ENCODE results near the gene SLC18A3.
A peak's percentile ranks its signal among the peaks of the same experiment; 100 is the strongest.

SLC18A3 gene

GRCh38 chr10:49593998-49594397, 16.1 kb upstream of the SLC18A3 start:
- no peaks in the 10 kb centered on the region for H3K79me1 ChIP-seq (ENCODE audit: low read length)
- H3K4me1 ChIP-seq (ENCODE audit: control insufficient read depth, low read depth, low read length), result no peaks in the 10 kb centered on the region
- no peak overlapping the region for H3K27ac ChIP-seq (ENCODE audit: low read depth, low read length)
- no peaks in the 10 kb centered on the region for H3K27me3 ChIP-seq (ENCODE audit: insufficient read depth, low read length, poor library complexity)
- H3K56ac ChIP-seq (ENCODE audit: low read length), result no peak overlapping the region
- no peak overlapping the region for H3K4me2 ChIP-seq (ENCODE audit: low read length)
- H2AK5ac ChIP-seq (ENCODE audit: low read length), result no peak overlapping the region
- whole genome bisulfite sequencing (ENCODE audit: extremely low coverage, insufficient coverage, low lambda C conversion rate), result no CpG with 5 or more reads among the region's 4 CpGs
- H3K23ac ChIP-seq (ENCODE audit: low read length), result no peak overlapping the region
- no peak overlapping the region for H3K4me3 ChIP-seq (ENCODE audit: low read length)
- H3K36me3 ChIP-seq (ENCODE audit: control insufficient read depth, insufficient read depth, low read length), result no peaks in the 10 kb centered on the region
- DNase-seq, result no peak
- no peak overlapping the region for H3K9ac ChIP-seq (ENCODE audit: low read length)
- H2BK5ac ChIP-seq (ENCODE audit: low read length), result no peak overlapping the region
- no peak overlapping the region for H3K4ac ChIP-seq (ENCODE audit: low read depth, low read length)
- H4K8ac ChIP-seq (ENCODE audit: low read depth, low read length), result no peak overlapping the region
- no peaks in the 10 kb centered on the region for H3K79me2 ChIP-seq (ENCODE audit: control insufficient read depth, insufficient read depth, low read length)
- no peak overlapping the region for H2BK120ac ChIP-seq (ENCODE audit: low read depth, low read length)
- H3K18ac ChIP-seq (ENCODE audit: low read length), result no peak overlapping the region
- H2BK15ac ChIP-seq (replicated peaks; ENCODE audit: low read depth), result no peak overlapping the region
- H4K5ac ChIP-seq (ENCODE audit: low read length), result no peak overlapping the region

DNA sequence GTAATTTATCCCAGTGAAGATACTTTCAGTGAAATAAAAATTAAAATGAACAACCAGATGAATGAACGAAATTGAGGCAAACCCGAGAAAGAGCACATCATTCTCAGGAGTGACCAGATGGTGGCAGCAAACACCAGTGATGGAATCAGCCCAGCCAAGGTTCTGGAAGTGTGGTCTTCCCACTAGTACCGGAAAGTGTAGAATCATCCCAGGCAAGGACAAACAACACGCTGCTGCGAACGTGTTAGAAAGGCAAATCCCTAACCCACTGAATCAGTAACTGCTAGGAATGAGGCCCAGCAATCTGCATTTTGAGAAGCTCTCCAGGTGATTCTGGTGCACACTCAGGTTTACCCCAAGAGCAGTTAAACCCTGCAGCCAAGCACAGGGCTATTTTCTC, 15.5 kb upstream of the SLC18A3 start:
- DNase-seq, result peak; percentile 72
- no peak overlapping the region for H3K27ac ChIP-seq (ENCODE audit: low read depth, low read length)
- no peak overlapping the region for H2BK5ac ChIP-seq (ENCODE audit: low read length)
- H2AK5ac ChIP-seq (ENCODE audit: low read length), result no peak overlapping the region
- no peak overlapping the region for H3K4me2 ChIP-seq (ENCODE audit: low read length)
- H3K4me1 ChIP-seq (ENCODE audit: control insufficient read depth, low read depth, low read length), result no peaks in the 10 kb centered on the region
- H2BK120ac ChIP-seq (ENCODE audit: low read depth, low read length), result no peak overlapping the region
- no peaks in the 10 kb centered on the region for H3K36me3 ChIP-seq (ENCODE audit: control insufficient read depth, insufficient read depth, low read length)
- H3K27me3 ChIP-seq (ENCODE audit: insufficient read depth, low read length, poor library complexity), result no peaks in the 10 kb centered on the region
- no peaks in the 10 kb centered on the region for H3K79me2 ChIP-seq (ENCODE audit: control insufficient read depth, insufficient read depth, low read length)
- WGBS (ENCODE audit: extremely low coverage, insufficient coverage, low lambda C conversion rate), result no CpG with 5 or more reads among the region's 6 CpGs
- no peak overlapping the region for H4K8ac ChIP-seq (ENCODE audit: low read depth, low read length)
- no peak overlapping the region for H3K18ac ChIP-seq (ENCODE audit: low read length)
- no peaks in the 10 kb centered on the region for H3K79me1 ChIP-seq (ENCODE audit: low read length)
- no peak overlapping the region for H3K4ac ChIP-seq (ENCODE audit: low read depth, low read length)
- no peak overlapping the region for H3K9ac ChIP-seq (ENCODE audit: low read length)
- H3K4me3 ChIP-seq (ENCODE audit: low read length), result no peak overlapping the region
- no peak overlapping the region for H3K56ac ChIP-seq (ENCODE audit: low read length)
- H2BK15ac ChIP-seq (replicated peaks; ENCODE audit: low read depth), result no peak overlapping the region
- no peak overlapping the region for H4K5ac ChIP-seq (ENCODE audit: low read length)
- H3K23ac ChIP-seq (ENCODE audit: low read length), result no peak overlapping the region

GRCh38 chr10:49595003-49595712, 15.0 kb upstream of the SLC18A3 start:
- no CpG with 5 or more reads among the region's 10 CpGs for WGBS (ENCODE audit: extremely low coverage, insufficient coverage, low lambda C conversion rate)

DNA sequence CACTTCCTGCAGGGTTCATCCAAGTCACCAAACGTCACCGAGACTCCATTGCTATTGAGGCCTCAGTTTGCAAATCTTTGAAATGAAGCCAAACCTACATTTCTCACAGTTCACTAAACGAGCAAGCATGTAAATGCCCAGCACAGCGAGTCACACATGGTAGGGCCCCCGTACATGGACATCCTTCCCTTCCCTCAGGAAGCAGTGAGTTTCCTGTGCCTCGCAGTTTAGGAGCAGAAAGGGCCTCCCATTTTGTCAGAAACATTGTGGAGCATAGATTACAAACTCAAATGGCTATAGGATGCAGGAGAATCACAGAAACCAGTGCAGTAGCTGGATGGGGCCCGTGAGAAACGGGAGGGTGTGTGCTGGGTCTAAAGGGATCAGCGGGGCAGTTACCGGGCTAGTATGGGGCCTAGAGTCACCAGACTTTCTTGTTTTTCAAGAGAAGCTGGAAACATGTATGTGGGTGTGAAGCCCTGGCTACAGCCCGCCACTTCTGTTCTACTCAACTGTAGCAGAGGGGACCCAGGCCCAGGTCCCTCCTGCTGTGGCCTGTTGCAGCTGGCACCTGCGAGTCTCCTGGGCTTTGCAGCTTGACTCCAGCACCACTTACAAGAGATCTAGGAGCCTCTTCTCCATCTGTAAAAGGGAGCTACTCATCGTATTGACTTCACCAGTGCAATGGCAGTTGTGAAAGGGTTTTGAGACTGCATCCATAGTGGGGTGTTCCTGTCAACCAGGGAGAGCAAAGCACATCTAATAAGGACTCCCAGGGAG, 14.2 kb upstream of the SLC18A3 start:
- Histone ChIP-seq H3K4me1 (ENCODE audit: control insufficient read depth, low read depth, low read length) (no peaks in the 10 kb centered on the region), H3K79me1 (ENCODE audit: low read length) (no peaks in the 10 kb centered on the region), H2AK5ac (ENCODE audit: low read length) (no peak overlapping the region), H4K5ac (ENCODE audit: low read length) (no peak overlapping the region), H3K27me3 (ENCODE audit: insufficient read depth, low read length, poor library complexity) (no peaks in the 10 kb centered on the region), H3K79me2 (ENCODE audit: control insufficient read depth, insufficient read depth, low read length) (no peaks in the 10 kb centered on the region), H4K8ac (ENCODE audit: low read depth, low read length) (no peak overlapping the region), H3K4me3 (ENCODE audit: low read length) (no peak overlapping the region), H3K36me3 (ENCODE audit: control insufficient read depth, insufficient read depth, low read length) (no peaks in the 10 kb centered on the region), H3K23ac (ENCODE audit: low read length) (no peak overlapping the region), H2BK5ac (ENCODE audit: low read length) (no peak overlapping the region), H3K27ac (ENCODE audit: low read depth, low read length) (no peak overlapping the region), H3K56ac (ENCODE audit: low read length) (no peak overlapping the region), H2BK15ac (replicated peaks; ENCODE audit: low read depth) (no peak overlapping the region), H3K9ac (ENCODE audit: low read length) (no peak overlapping the region), H3K18ac (ENCODE audit: low read length) (no peak overlapping the region), H3K4ac (ENCODE audit: low read depth, low read length) (no peak overlapping the region), H2BK120ac (ENCODE audit: low read depth, low read length) (no peak overlapping the region), H3K4me2 (ENCODE audit: low read length) (no peak overlapping the region)
- no peak for DNase-seq
- no CpG with 5 or more reads among the region's 13 CpGs for WGBS (ENCODE audit: extremely low coverage, insufficient coverage, low lambda C conversion rate)

More at GRCh38 chr10:49595003-49595712, 15.0 kb upstream of the SLC18A3 start:
- H3K4me2 ChIP-seq (ENCODE audit: low read length), result no peak overlapping the region
- no peak overlapping the region for H3K4me3 ChIP-seq (ENCODE audit: low read length)
- H3K9ac ChIP-seq (ENCODE audit: low read length), result no peak overlapping the region
- no peak overlapping the region for H2AK5ac ChIP-seq (ENCODE audit: low read length)
- no peak for DNase-seq
- no peaks in the 10 kb centered on the region for H3K79me2 ChIP-seq (ENCODE audit: control insufficient read depth, insufficient read depth, low read length)
- H4K5ac ChIP-seq (ENCODE audit: low read length), result no peak overlapping the region
- no peak overlapping the region for H3K56ac ChIP-seq (ENCODE audit: low read length)
- no peak overlapping the region for H3K4ac ChIP-seq (ENCODE audit: low read depth, low read length)
- H3K23ac ChIP-seq (ENCODE audit: low read length), result no peak overlapping the region
- H2BK5ac ChIP-seq (ENCODE audit: low read length), result no peak overlapping the region
- no peaks in the 10 kb centered on the region for H3K79me1 ChIP-seq (ENCODE audit: low read length)
- no peak overlapping the region for H2BK120ac ChIP-seq (ENCODE audit: low read depth, low read length)
- no peak overlapping the region for H2BK15ac ChIP-seq (replicated peaks; ENCODE audit: low read depth)
- no peak overlapping the region for H4K8ac ChIP-seq (ENCODE audit: low read depth, low read length)
- H3K4me1 ChIP-seq (ENCODE audit: control insufficient read depth, low read depth, low read length), result no peaks in the 10 kb centered on the region
- H3K18ac ChIP-seq (ENCODE audit: low read length), result no peak overlapping the region
- no peak overlapping the region for H3K27ac ChIP-seq (ENCODE audit: low read depth, low read length)
- H3K27me3 ChIP-seq (ENCODE audit: insufficient read depth, low read length, poor library complexity), result no peaks in the 10 kb centered on the region
- no peaks in the 10 kb centered on the region for H3K36me3 ChIP-seq (ENCODE audit: control insufficient read depth, insufficient read depth, low read length)

DNA sequence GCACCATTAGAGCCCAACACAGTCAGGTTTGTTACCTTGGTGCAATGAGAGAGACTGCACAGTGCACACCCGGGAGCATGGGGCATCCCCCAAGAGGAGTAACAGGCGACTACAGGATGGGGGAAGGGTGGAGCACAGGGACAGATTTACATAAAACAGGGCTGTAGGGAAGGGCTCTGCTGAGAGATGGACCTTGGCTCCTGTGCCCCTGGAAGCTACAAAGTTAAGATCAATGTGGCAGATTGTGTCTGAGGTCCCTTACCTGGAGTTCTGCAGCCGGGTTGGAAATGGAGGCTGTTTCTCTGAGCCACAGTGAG, 13.7 kb upstream of the SLC18A3 start:
- H3K4me3 ChIP-seq (ENCODE audit: low read length), result no peak overlapping the region
- H4K5ac ChIP-seq (ENCODE audit: low read length), result no peak overlapping the region
- H4K8ac ChIP-seq (ENCODE audit: low read depth, low read length), result no peak overlapping the region
- H3K23ac ChIP-seq (ENCODE audit: low read length), result no peak overlapping the region
- no peak overlapping the region for H3K18ac ChIP-seq (ENCODE audit: low read length)
- H3K36me3 ChIP-seq (ENCODE audit: control insufficient read depth, insufficient read depth, low read length), result no peaks in the 10 kb centered on the region
- H3K9ac ChIP-seq (ENCODE audit: low read length), result no peak overlapping the region
- no peaks in the 10 kb centered on the region for H3K4me1 ChIP-seq (ENCODE audit: control insufficient read depth, low read depth, low read length)
- no peak for DNase-seq
- H3K56ac ChIP-seq (ENCODE audit: low read length), result no peak overlapping the region
- no peaks in the 10 kb centered on the region for H3K27me3 ChIP-seq (ENCODE audit: insufficient read depth, low read length, poor library complexity)
- no peak overlapping the region for H3K4me2 ChIP-seq (ENCODE audit: low read length)
- H3K4ac ChIP-seq (ENCODE audit: low read depth, low read length), result no peak overlapping the region
- H3K79me2 ChIP-seq (ENCODE audit: control insufficient read depth, insufficient read depth, low read length), result no peaks in the 10 kb centered on the region
- H2BK120ac ChIP-seq (ENCODE audit: low read depth, low read length), result no peak overlapping the region
- H2BK15ac ChIP-seq (replicated peaks; ENCODE audit: low read depth), result no peak overlapping the region
- H3K79me1 ChIP-seq (ENCODE audit: low read length), result no peaks in the 10 kb centered on the region
- H2BK5ac ChIP-seq (ENCODE audit: low read length), result no peak overlapping the region
- no CpG with 5 or more reads among the region's 3 CpGs for WGBS (ENCODE audit: extremely low coverage, insufficient coverage, low lambda C conversion rate)
- no peak overlapping the region for H2AK5ac ChIP-seq (ENCODE audit: low read length)
- no peak overlapping the region for H3K27ac ChIP-seq (ENCODE audit: low read depth, low read length)

Measured in mesendoderm (in vitro differentiated cells).